ENCODE measurements around the gene HAUS8.

GRCh38 chr19:17075035-17075863 lies at the start of gene HAUS8, which contains the start of gene MYO9B:
- peak; percentile 94 for TF ChIP-seq POLR2A (IDR thresholded peaks at IDR 0.05; ENCODE audit: low read length)
- no peak for TF ChIP-seq GATA1 (IDR thresholded peaks at IDR 0.05; ENCODE audit: low read depth, low read length)
